ENCODE measurements around the gene RASGRF1.

DNA sequence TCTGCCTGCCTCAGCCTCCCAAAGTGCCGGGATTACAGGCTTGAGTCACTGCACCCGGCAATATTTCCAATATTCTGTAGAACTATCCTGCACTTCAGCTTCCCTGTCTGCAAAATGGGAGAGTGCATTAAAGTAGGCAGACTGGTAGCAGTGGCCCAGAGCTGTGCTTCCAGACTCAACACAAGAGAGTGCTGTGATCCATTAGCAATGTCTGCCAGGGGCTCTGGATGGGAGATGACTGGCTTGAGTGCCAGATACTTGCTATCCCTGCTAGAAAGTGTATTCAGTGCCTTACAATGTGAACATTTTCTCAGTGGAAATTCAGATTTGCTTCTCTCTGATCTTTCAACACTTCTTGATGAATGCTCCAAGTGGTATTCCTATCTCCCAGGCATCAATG is 80.3 kb downstream of the RASGRF1 start:
- TF ChIP-seq, protein P1, sequence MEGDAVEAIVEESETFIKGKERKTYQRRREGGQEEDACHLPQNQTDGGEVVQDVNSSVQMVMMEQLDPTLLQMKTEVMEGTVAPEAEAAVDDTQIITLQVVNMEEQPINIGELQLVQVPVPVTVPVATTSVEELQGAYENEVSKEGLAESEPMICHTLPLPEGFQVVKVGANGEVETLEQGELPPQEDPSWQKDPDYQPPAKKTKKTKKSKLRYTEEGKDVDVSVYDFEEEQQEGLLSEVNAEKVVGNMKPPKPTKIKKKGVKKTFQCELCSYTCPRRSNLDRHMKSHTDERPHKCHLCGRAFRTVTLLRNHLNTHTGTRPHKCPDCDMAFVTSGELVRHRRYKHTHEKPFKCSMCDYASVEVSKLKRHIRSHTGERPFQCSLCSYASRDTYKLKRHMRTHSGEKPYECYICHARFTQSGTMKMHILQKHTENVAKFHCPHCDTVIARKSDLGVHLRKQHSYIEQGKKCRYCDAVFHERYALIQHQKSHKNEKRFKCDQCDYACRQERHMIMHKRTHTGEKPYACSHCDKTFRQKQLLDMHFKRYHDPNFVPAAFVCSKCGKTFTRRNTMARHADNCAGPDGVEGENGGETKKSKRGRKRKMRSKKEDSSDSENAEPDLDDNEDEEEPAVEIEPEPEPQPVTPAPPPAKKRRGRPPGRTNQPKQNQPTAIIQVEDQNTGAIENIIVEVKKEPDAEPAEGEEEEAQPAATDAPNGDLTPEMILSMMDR (IDR thresholded peaks at IDR 0.05) = no peak
- no peak for TF ChIP-seq EZH2 (IDR thresholded peaks at IDR 0.05; ENCODE audit: borderline replicate concordance, insufficient read depth, low read depth, low read length, poor library complexity, severe bottlenecking)

Measured in B cell (primary cell).